Neural cell (in vitro differentiated cells): ENCODE data around the gene ATF7IP2. TPM values are rescaled to one million over a fixed set of nuclear protein-coding genes. Genes with fewer than 3 reads are reported as not detected.

ENCODE experiments used
- H2AFZ ChIP-seq: fragments of 200-600, 300-800 bp; sonication (generic), shearing (Covaris generic); 2 replicates; pipeline ENCODE4 v1.6.0; 2014; ENCODE audit warnings: low read depth, mild to moderate bottlenecking, antibody characterized with exemption, low read length, moderate library complexity
- H3F3A ChIP-seq: fragments of 200-600 bp; shearing (Covaris generic); 2 replicates; pipeline ENCODE4 v1.6.1; 2016; ENCODE audit warnings: mild to moderate bottlenecking, moderate library complexity, mixed read lengths, antibody characterized with exemption, low read length; ENCODE audit not compliant: insufficient read depth, poor library complexity, severe bottlenecking
- H3K27ac ChIP-seq: fragments of 200-600, 300-800 bp; sonication (generic), shearing (Covaris generic); 2 replicates; pipeline ENCODE4 v1.5.1; 2014; ENCODE audit warnings: mild to moderate bottlenecking, low read length, moderate library complexity
- H3K27me3 ChIP-seq: fragments of 300-800, 200-600 bp; sonication (generic), shearing (Covaris generic); 2 replicates; pipeline ENCODE4 v1.6.0; 2014; ENCODE audit warnings: mild to moderate bottlenecking, low read depth, low read length, moderate library complexity; ENCODE audit not compliant: insufficient read depth
- H3K36me3 ChIP-seq: fragments of 300-800, 200-600 bp; sonication (generic), shearing (Covaris generic); 2 replicates; pipeline ENCODE4 v1.5.1; 2014; ENCODE audit warnings: mild to moderate bottlenecking, antibody characterized with exemption, low read length, moderate library complexity; ENCODE audit not compliant: insufficient read depth
- H3K4me2 ChIP-seq: fragments of 300-800, 200-600 bp; sonication (generic), shearing (Covaris generic); 2 replicates; pipeline ENCODE4 v1.6.0; 2014; ENCODE audit warnings: mild to moderate bottlenecking, low read length
- H3K4me3 ChIP-seq: fragments of 300-800, 200-600 bp; sonication (generic), shearing (Covaris generic); 2 replicates; pipeline ENCODE4 v1.5.1; 2014; ENCODE audit warnings: mild to moderate bottlenecking, low read length, moderate library complexity
- H3K79me2 ChIP-seq: fragments of 200-600 bp; shearing (Covaris generic); replicated peaks from 2 replicates; pipeline ENCODE4 v1.6.0; 2014; ENCODE audit warnings: mild to moderate bottlenecking, low read length, moderate library complexity; ENCODE audit not compliant: insufficient read depth
- H3K9ac ChIP-seq: fragments of 300-800, 200-600 bp; sonication (generic), shearing (Covaris generic); 2 replicates; pipeline ENCODE4 v1.6.1; 2016; ENCODE audit warnings: mild to moderate bottlenecking, low read length, mixed read lengths
- H3K9me2 ChIP-seq: fragments of 200-600 bp; shearing (Covaris generic); 2 replicates; pipeline ENCODE4 v1.6.1; 2016; ENCODE audit warnings: mild to moderate bottlenecking, low read length, mixed read lengths; ENCODE audit not compliant: insufficient read depth
- H3K9me3 ChIP-seq: fragments of 200-600, 300-800 bp; sonication (generic), shearing (Covaris generic); 2 replicates; pipeline ENCODE4 v1.6.1; 2016; ENCODE audit warnings: mild to moderate bottlenecking, mixed run types, low read length, moderate library complexity, mixed read lengths
- H4K20me1 ChIP-seq: fragments of 200-600 bp; shearing (Covaris generic); 2 replicates; pipeline ENCODE4 v1.6.1; 2016; ENCODE audit warnings: mild to moderate bottlenecking, mixed run types; ENCODE audit not compliant: insufficient read depth
- CTCF ChIP-seq: fragments of 450-650 bp; IDR thresholded peaks from 2 replicates; pipeline ENCODE4 v1.5.1; 2014; ENCODE audit warnings: antibody characterized with exemption, mild to moderate bottlenecking, moderate library complexity; ENCODE audit not compliant: poor library complexity, severe bottlenecking
- EP300 ChIP-seq: fragments of 450-650 bp; conservative IDR thresholded peaks from 2 replicates; pipeline ENCODE4 v1.6.1; 2014; ENCODE audit warnings: antibody characterized with exemption, mild to moderate bottlenecking, moderate library complexity; ENCODE audit not compliant: poor library complexity, severe bottlenecking
- EZH2 ChIP-seq: fragments of 200-600, 300-800 bp; shearing (Covaris generic), sonication (generic); IDR thresholded peaks from 2 replicates; pipeline ENCODE4 v1.6.1; 2014; ENCODE audit warnings: antibody characterized with exemption, low read length, borderline replicate concordance, mild to moderate bottlenecking; ENCODE audit not compliant: insufficient read depth, poor library complexity, severe bottlenecking
- MXI1 ChIP-seq: fragments of 450-650 bp; conservative IDR thresholded peaks from 2 replicates; pipeline ENCODE4 v1.6.1; 2014; ENCODE audit warnings: antibody characterized with exemption, mild to moderate bottlenecking; ENCODE audit not compliant: poor library complexity, severe bottlenecking
- POLR2AphosphoS5 ChIP-seq: IDR thresholded peaks from 2 replicates; pipeline ENCODE4 v1.6.1; 2012
- RAD21 ChIP-seq: fragments of 450-650 bp; conservative IDR thresholded peaks from 2 replicates; pipeline ENCODE4 v1.6.1; 2014; ENCODE audit warnings: antibody characterized with exemption, mild to moderate bottlenecking, moderate library complexity
- SMC3 ChIP-seq: fragments of 450-650 bp; conservative IDR thresholded peaks from 2 replicates; pipeline ENCODE4 v1.6.1; 2014; ENCODE audit warnings: antibody characterized with exemption, mild to moderate bottlenecking, moderate library complexity; ENCODE audit not compliant: poor library complexity
- TAF1 ChIP-seq: IDR thresholded peaks from 2 replicates; pipeline ENCODE4 v1.6.1; 2012; ENCODE audit warnings: low read depth
- polyA plus RNA-seq: library from polyadenylated mRNA; depleted of rRNA; stranded (reverse); fragments of >200 nt; gene quantifications from 2 replicates; pipeline ENCODE4 v1.2.3, GENCODE V29; 2014
- TF ChIP-seq, protein P1 (sequence below): IDR thresholded peaks from 2 replicates; pipeline ENCODE4 v1.6.1; 2012; ENCODE audit warnings: borderline replicate concordance

The ATF7IP2 gene
- polyA plus RNA-seq, 1 donor from 2014 or later = 20.9 TPM

DNA sequence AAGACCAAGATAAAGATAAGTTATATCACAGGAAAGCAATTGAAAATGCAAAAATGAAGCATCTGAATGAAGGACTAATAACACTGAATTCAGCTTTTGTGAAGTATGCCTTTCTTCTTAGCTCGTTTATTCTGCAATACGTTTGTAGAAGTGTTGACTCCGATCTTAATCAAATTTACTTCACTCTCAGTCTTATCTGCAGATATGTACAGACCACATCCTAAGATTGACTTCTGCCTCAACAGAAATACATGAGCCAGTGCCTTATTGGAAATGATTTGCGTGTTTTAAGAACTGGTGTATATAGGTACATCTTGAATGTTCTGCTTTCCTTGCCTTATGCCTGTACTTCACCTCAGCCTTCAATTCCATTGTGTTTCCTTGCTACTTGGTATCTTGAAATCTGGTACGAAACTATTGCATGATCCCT lies 1.3 kb downstream of the ATF7IP2 start:
- Histone ChIP-seq H3K9me2 (no peaks in the 10 kb centered on the region), H3F3A (no peaks in the 10 kb centered on the region), H3K4me2 (peak overlapping the region; percentile 52), H3K9ac (no peak overlapping the region), H2AFZ (no peak overlapping the region), H3K27me3 (peaks cover 5% of the 10 kb centered on the region), H3K9me3 (no peaks in the 10 kb centered on the region), H3K36me3 (no peaks in the 10 kb centered on the region), H4K20me1 (no peaks in the 10 kb centered on the region), H3K4me3 (peak overlapping the region; percentile 76), H3K79me2 (no peaks in the 10 kb centered on the region), H3K27ac (no peak overlapping the region)
- TF ChIP-seq, protein P1, sequence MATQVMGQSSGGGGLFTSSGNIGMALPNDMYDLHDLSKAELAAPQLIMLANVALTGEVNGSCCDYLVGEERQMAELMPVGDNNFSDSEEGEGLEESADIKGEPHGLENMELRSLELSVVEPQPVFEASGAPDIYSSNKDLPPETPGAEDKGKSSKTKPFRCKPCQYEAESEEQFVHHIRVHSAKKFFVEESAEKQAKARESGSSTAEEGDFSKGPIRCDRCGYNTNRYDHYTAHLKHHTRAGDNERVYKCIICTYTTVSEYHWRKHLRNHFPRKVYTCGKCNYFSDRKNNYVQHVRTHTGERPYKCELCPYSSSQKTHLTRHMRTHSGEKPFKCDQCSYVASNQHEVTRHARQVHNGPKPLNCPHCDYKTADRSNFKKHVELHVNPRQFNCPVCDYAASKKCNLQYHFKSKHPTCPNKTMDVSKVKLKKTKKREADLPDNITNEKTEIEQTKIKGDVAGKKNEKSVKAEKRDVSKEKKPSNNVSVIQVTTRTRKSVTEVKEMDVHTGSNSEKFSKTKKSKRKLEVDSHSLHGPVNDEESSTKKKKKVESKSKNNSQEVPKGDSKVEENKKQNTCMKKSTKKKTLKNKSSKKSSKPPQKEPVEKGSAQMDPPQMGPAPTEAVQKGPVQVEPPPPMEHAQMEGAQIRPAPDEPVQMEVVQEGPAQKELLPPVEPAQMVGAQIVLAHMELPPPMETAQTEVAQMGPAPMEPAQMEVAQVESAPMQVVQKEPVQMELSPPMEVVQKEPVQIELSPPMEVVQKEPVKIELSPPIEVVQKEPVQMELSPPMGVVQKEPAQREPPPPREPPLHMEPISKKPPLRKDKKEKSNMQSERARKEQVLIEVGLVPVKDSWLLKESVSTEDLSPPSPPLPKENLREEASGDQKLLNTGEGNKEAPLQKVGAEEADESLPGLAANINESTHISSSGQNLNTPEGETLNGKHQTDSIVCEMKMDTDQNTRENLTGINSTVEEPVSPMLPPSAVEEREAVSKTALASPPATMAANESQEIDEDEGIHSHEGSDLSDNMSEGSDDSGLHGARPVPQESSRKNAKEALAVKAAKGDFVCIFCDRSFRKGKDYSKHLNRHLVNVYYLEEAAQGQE = no peak
- TF ChIP-seq RAD21 = no peak
- TF ChIP-seq SMC3 = no peak
- no peak for TF ChIP-seq MXI1
- no peak for TF ChIP-seq TAF1
- TF ChIP-seq CTCF = no peak
- no peak for TF ChIP-seq EZH2
- no peak for TF ChIP-seq EP300
- no peak for TF ChIP-seq POLR2AphosphoS5

DNA sequence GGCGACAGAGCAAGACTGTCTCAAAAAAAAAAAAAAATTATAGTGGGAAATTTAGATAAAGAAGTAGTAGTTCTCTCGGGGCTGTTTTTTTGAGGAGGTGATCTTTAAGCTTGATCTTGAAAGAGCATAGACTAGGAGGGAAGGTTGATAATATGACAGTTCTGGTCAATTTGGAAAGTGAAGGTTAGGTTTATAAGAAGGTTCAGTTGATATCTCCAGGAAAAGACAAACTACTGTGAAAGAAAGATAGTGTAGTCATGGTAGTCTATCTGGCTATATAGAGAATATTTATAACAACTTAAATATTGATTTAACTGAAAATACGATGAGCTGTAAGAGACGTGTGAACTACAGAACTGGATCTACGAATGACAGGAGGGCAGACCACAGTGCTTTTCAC lies 3.1 kb downstream of the ATF7IP2 start:
- TF ChIP-seq POLR2AphosphoS5 = no peak
- TF ChIP-seq TAF1 = no peak
- TF ChIP-seq CTCF = no peak
- no peak for TF ChIP-seq SMC3
- TF ChIP-seq, protein P1 = no peak
- TF ChIP-seq EZH2 = no peak
- TF ChIP-seq RAD21 = no peak
- no peak for TF ChIP-seq MXI1
- no peak for TF ChIP-seq EP300
- Histone ChIP-seq H3F3A (no peaks in the 10 kb centered on the region), H3K4me3 (no peak overlapping the region), H3K36me3 (no peaks in the 10 kb centered on the region), H3K9me2 (no peaks in the 10 kb centered on the region), H3K4me2 (no peak overlapping the region), H4K20me1 (no peaks in the 10 kb centered on the region), H3K9ac (no peak overlapping the region), H3K79me2 (no peaks in the 10 kb centered on the region), H3K27me3 (peaks cover 5% of the 10 kb centered on the region), H3K9me3 (no peaks in the 10 kb centered on the region), H3K27ac (no peak overlapping the region), H2AFZ (no peak overlapping the region)
